HepG2 (cell line): ENCODE data around the gene ARPC5. TPM values are rescaled to one million over a fixed set of nuclear protein-coding genes. Genes with fewer than 3 reads are reported as not detected.

Experiments
- ATAC-seq: fragments of 200-7000 bp; cut with Tn5 transposase; 3 replicates; pipeline ENCODE4 v1.9.1; 2020; ENCODE audit warnings: mild to moderate bottlenecking, moderate library complexity
- BruUV-seq: library from RNA; stranded (reverse); fragments of 400-500 nt; replicated peaks from 2 replicates; lab custom pipeline; 2021; lab: Mats Ljungman, UMichigan
- CTCF ChIA-PET: fragments of 300-600 bp; formaldehyde crosslinking; extraction: SDS; loops from one replicate; lab custom pipeline; 2021; ENCODE audit warnings: low total read pairs, inconsistent platforms, low intra/inter-chr PET ratio; lab: Yijun Ruan, JAX
- POLR2A ChIA-PET: fragments of 350-600 bp; sonication (Branson Sonifier 250); formaldehyde crosslinking; loops from one replicate; lab custom pipeline; 2020; ENCODE audit warnings: antibody characterized with exemption, inconsistent platforms; lab: Yijun Ruan, JAX
- DNase-seq: peaks from one replicate; pipeline ENCODE4 v3.0.0-alpha.2; 2015; ENCODE audit warnings: low spot score
- FAIRE-seq: peaks from 3 replicates; lab custom pipeline; 2011; peaks lifted over from hg19 to GRCh38; lab: Jason Lieb, UNC
- H2AFZ ChIP-seq: one replicate; pipeline ENCODE4 v1.6.1; 2011; ENCODE audit warnings: low read length, inconsistent platforms
- H3K27ac ChIP-seq: fragments of 300-600 bp; 3 replicates; pipeline ENCODE4 v1.8.0; 2011; ENCODE audit warnings: mixed run types, mild to moderate bottlenecking, mixed read lengths, low read length, inconsistent platforms; ENCODE audit not compliant: insufficient read depth; ENCODE audit errors: extremely low read length
- H3K27me3 ChIP-seq, 2 experiments: fragments of 200-600 bp in 1 of 2; 2 replicates in 1 of 2; 3 replicates in 1 of 2; pipeline versions ENCODE4 v1.6.0 to v1.8.0; 2011; ENCODE audit warnings: low read length in 2 of 2, mild to moderate bottlenecking in 2 of 2, moderate library complexity in 2 of 2, inconsistent platforms in 1 of 2; ENCODE audit not compliant: insufficient read depth in 2 of 2, control insufficient read depth in 1 of 2
- H3K36me3 ChIP-seq, 2 experiments: fragments of 200-600 bp in 1 of 2; replicated peaks in 1 of 2; 2 replicates in 1 of 2; 3 replicates in 1 of 2; pipeline versions ENCODE4 v1.5.1 to v1.8.0; 2011; ENCODE audit warnings: low read length in 2 of 2, inconsistent platforms in 1 of 2; ENCODE audit not compliant: insufficient read depth in 2 of 2, control insufficient read depth in 1 of 2
- H3K4me1 ChIP-seq: 2 replicates; pipeline ENCODE4 v1.5.1; 2012; ENCODE audit warnings: low read length, inconsistent platforms; ENCODE audit not compliant: insufficient read depth
- H3K4me2 ChIP-seq: 2 replicates; pipeline ENCODE4 v1.6.0; 2011; ENCODE audit warnings: low read depth, low read length, inconsistent platforms
- H3K4me3 ChIP-seq, 3 experiments: fragments of 200-600 bp in 1 of 3; sonication (generic), shearing (Covaris generic) in 1 of 3; replicated peaks in 1 of 3; 2 replicates each; pipeline ENCODE4 v1.5.1; 2011 to 2016; ENCODE audit warnings: low read length in 3 of 3, inconsistent platforms in 2 of 3, low read depth in 2 of 3, mild to moderate bottlenecking in 2 of 3, control low read depth in 1 of 3, mixed read lengths in 1 of 3; ENCODE audit not compliant: insufficient read depth in 1 of 3
- H3K79me2 ChIP-seq: one replicate; pipeline ENCODE4 v1.6.1; 2011; ENCODE audit warnings: low read length, inconsistent platforms; ENCODE audit not compliant: insufficient read depth
- H3K9ac ChIP-seq: 2 replicates; pipeline ENCODE4 v1.6.0; 2011; ENCODE audit warnings: mild to moderate bottlenecking, low read depth, low read length, inconsistent platforms; ENCODE audit not compliant: insufficient read depth
- H3K9me3 ChIP-seq: 2 replicates; pipeline ENCODE4 v1.5.1; 2012; ENCODE audit warnings: mild to moderate bottlenecking, low read length
- H4K20me1 ChIP-seq: 2 replicates; pipeline ENCODE4 v1.6.0; 2011; ENCODE audit warnings: inconsistent platforms, mild to moderate bottlenecking, low read length, moderate library complexity; ENCODE audit not compliant: insufficient read depth
- AGO2 ChIP-seq: fragments of 200-400 bp; formaldehyde crosslinking; optimal IDR thresholded peaks from 2 replicates; pipeline ENCODE3; 2017; ENCODE audit warnings: mild to moderate bottlenecking, low read depth, low read length, moderate library complexity
- BORCS8-MEF2B ChIP-seq: sonication (generic); formaldehyde crosslinking; IDR thresholded peaks from 2 replicates; pipeline ENCODE4 v1.8.0; 2022; ENCODE audit warnings: mild to moderate bottlenecking, missing genetic modification reagents
- EP300 ChIP-seq, 3 experiments: sonication (generic) in 1 of 3; formaldehyde crosslinking in 1 of 3; IDR thresholded peaks; 2 replicates each; pipeline versions ENCODE4 v1.5.1 to v1.6.1; 2011 to 2020; ENCODE audit warnings: low read depth in 2 of 3, low read length in 2 of 3, borderline replicate concordance in 1 of 3, improper control_type of control experiment in 1 of 3, mild to moderate bottlenecking in 1 of 3, missing genetic modification reagents in 1 of 3, moderate library complexity in 1 of 3
- HNRNPH1 ChIP-seq: fragments of 200-400 bp; formaldehyde crosslinking; optimal IDR thresholded peaks from 2 replicates; pipeline ENCODE3; 2017; ENCODE audit warnings: mild to moderate bottlenecking, low read depth, low read length
- MAFK ChIP-seq, 2 experiments: IDR thresholded peaks in 1 of 2; conservative IDR thresholded peaks in 1 of 2; 2 replicates each; pipeline ENCODE4 v1.6.1; 2011; ENCODE audit warnings: improper control_type of control experiment in 2 of 2, low read length in 2 of 2
- MEF2D ChIP-seq: sonication (generic); formaldehyde crosslinking; IDR thresholded peaks from 2 replicates; pipeline ENCODE4 v1.5.1; 2020; ENCODE audit warnings: mild to moderate bottlenecking, missing genetic modification reagents
- MYNN ChIP-seq: sonication (generic); formaldehyde crosslinking; IDR thresholded peaks from 2 replicates; pipeline ENCODE4 v1.4.0; 2020; ENCODE audit warnings: mild to moderate bottlenecking, low read depth, missing genetic modification reagents
- NCOA2 ChIP-seq: sonication (generic); formaldehyde crosslinking; IDR thresholded peaks from 2 replicates; pipeline ENCODE4 v1.8.0; 2022; ENCODE audit warnings: inconsistent platforms
- PRPF4 ChIP-seq: fragments of 200-400 bp; formaldehyde crosslinking; IDR thresholded peaks from 2 replicates; pipeline ENCODE4 v1.6.1; 2016; ENCODE audit warnings: low read length, low read depth; ENCODE audit not compliant: poor library complexity, severe bottlenecking
- SRSF1 ChIP-seq: fragments of 200-400 bp; formaldehyde crosslinking; optimal IDR thresholded peaks from 2 replicates; pipeline ENCODE3; 2017; ENCODE audit warnings: mild to moderate bottlenecking, low read depth, low read length, moderate library complexity
- ZFP82 ChIP-seq: sonication (generic); formaldehyde crosslinking; IDR thresholded peaks from 2 replicates; pipeline ENCODE4 v1.5.1; 2020; ENCODE audit warnings: mild to moderate bottlenecking, missing genetic modification reagents, borderline replicate concordance
- ZKSCAN8 ChIP-seq: IDR thresholded peaks from 2 replicates; pipeline ENCODE4 v1.6.1; 2016; ENCODE audit warnings: borderline replicate concordance, missing genetic modification reagents, missing compliant biosample characterization
- ZNF3 ChIP-seq: IDR thresholded peaks from 2 replicates; pipeline ENCODE4 v1.7.0; 2017; ENCODE audit warnings: inconsistent platforms
- ZNF510 ChIP-seq: sonication (generic); formaldehyde crosslinking; IDR thresholded peaks from 2 replicates; pipeline ENCODE4 v1.4.0; 2020; ENCODE audit warnings: low read depth, mild to moderate bottlenecking, missing genetic modification reagents
- ZNF598 ChIP-seq: sonication (generic); formaldehyde crosslinking; IDR thresholded peaks from 2 replicates; pipeline ENCODE4 v1.5.1; 2020; ENCODE audit warnings: mild to moderate bottlenecking, missing genetic modification reagents, borderline replicate concordance
- ZNF878 ChIP-seq: sonication (generic); formaldehyde crosslinking; IDR thresholded peaks from 2 replicates; pipeline ENCODE4 v1.8.1; 2023; ENCODE audit warnings: mild to moderate bottlenecking, missing genetic modification reagents, moderate library complexity
- ZSCAN9 ChIP-seq: IDR thresholded peaks from 2 replicates; pipeline ENCODE4 v1.6.1; 2016; ENCODE audit warnings: borderline replicate concordance
- WGBS: methylation state at CpG from one replicate; pipeline ENCODE4 v1.1.6; 2017; ENCODE audit warnings: low lambda C conversion rate; 5-methylcytosine and 5-hydroxymethylcytosine counted together
- in situ Hi-C: cut with HindIII; loops from 2 replicates; pipeline ENCODE4 v1.10.0; 2017; ENCODE audit warnings: low pct_unique_long_range_greater_than_20kb; ENCODE audit not compliant: extremely low pct_ligation_motif_present
- intact Hi-C: fragments of 100-400 bp; cut with micrococcal nuclease; formaldehyde crosslinking; loops from one replicate; pipeline ENCODE4 v1.10.0; 2022; ENCODE audit not compliant: unreplicated experiment
- polyA plus RNA-seq, 8 experiments: library from polyadenylated mRNA; depleted of rRNA in 3 of 8; stranded (reverse) in 7 of 8; unstranded in 1 of 8; fragments of >200 nt; fragmentation: Illumina TruSeq in 4 of 8; extraction: Trizol in 4 of 8; gene quantifications; 2 replicates each; pipeline versions ENCODE4 v1.2.1 to v1.2.3, GENCODE V29; 2011 to 2016; ENCODE audit warnings: low read depth in 4 of 8, missing spikeins in 1 of 8, mixed read lengths in 1 of 8; ENCODE audit not compliant: insufficient read depth in 1 of 8
- total RNA-seq, 5 experiments: library from RNA; depleted of rRNA; stranded (reverse); fragments of >200 nt; fragmentation: Illumina TruSeq; extraction: Trizol; gene quantifications; 2 replicates each; pipeline ENCODE4 v1.2.3, GENCODE V29; 2016; ENCODE audit warnings: low read depth in 1 of 5
- TF ChIP-seq, protein P1 (sequence below): sonication (generic); formaldehyde crosslinking; IDR thresholded peaks from 2 replicates; pipeline ENCODE4 v1.4.0; 2020; ENCODE audit warnings: missing genetic modification reagents, borderline replicate concordance
- TF ChIP-seq, protein P2 (sequence below): sonication (generic); formaldehyde crosslinking; IDR thresholded peaks from 2 replicates; pipeline ENCODE4 v1.4.0; 2020; ENCODE audit warnings: mild to moderate bottlenecking, missing genetic modification reagents
- TF ChIP-seq, protein P3 (sequence below): sonication (generic); formaldehyde crosslinking; IDR thresholded peaks from 2 replicates; pipeline ENCODE4 v1.4.0; 2020; ENCODE audit warnings: missing genetic modification reagents

Gene ARPC5
- total and polyA plus RNA-seq, 2 of the 13 experiments (the other 11 are each of a cell fraction or from before 2014, with no cell fraction given): 48.4 to 106 TPM

DNA sequence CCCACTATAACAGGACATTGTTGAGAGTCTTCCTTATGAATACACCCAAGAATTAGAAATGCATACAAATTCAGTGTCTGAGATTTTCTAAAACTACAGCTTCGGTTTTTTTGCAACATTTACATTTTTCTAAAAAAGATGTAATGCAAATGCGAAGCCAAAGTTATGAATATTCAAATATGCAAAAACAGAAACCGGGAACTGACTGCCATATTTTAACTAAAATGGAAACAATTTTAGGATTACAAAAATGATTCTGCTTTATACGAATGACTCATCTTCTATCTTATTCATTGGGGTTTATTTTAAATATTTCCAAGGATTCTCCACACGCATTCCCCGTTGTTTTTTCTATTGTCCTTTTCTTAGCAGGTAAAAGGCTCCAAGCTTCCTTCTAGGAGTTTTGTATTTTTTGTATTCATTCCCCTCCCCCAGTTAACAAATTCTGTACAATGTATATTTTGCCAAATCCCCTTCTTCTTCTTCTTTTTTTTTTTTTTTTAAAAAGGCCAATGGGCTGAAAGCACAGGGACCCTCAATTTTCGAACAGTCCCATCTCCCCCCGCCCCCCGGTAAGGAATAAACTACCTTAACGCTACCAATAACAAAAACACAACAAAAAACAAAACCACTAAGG, 1.0 kb downstream of the ARPC5 start:
- Histone ChIP-seq H3K4me3 (peak overlapping the region; percentile 89 to 97 (median 91)), H3K9ac (peak overlapping the region; percentile 91), H2AFZ (no peak overlapping the region), H3K9me3 (no peaks in the 10 kb centered on the region), H4K20me1 (peaks cover 2% of the 10 kb centered on the region; the same call in 1 of the 2 replicates), H3K4me2 (peak overlapping the region; percentile 70), H3K27ac (peak overlapping the region; percentile 84), H3K79me2 (peaks cover 43% of the 10 kb centered on the region), H3K36me3 (peaks cover 3 to 12% of the 10 kb centered on the region in 2 experiments; a peak in 4 of 5 replicates), H3K27me3 (no peaks in the 10 kb centered on the region), H3K4me1 (peaks cover 63% of the 10 kb centered on the region)
- ChIA-PET POLR2A (interaction anchor here (0.6 kb wide), 1 partner anchor 164 kb away, joined by 5 read pairs; no protein-coding TSS in a partner anchor), CTCF (no interaction called here)
- in situ Hi-C loops (no loop called here), intact Hi-C loops (loop anchor here (5.0 to 10.0 kb wide), 4 partner anchors 50 to 283 kb away; partner anchors contain the start of gene SMG7)
- under 1% methylated on average over 10 of the region's 10 CpGs for WGBS
- TSS peak; percentile 61 for BruUV-seq
- no peak for ATAC-seq
- no peak for FAIRE-seq
- no peak for DNase-seq
- TF ChIP-seq, protein P1, sequence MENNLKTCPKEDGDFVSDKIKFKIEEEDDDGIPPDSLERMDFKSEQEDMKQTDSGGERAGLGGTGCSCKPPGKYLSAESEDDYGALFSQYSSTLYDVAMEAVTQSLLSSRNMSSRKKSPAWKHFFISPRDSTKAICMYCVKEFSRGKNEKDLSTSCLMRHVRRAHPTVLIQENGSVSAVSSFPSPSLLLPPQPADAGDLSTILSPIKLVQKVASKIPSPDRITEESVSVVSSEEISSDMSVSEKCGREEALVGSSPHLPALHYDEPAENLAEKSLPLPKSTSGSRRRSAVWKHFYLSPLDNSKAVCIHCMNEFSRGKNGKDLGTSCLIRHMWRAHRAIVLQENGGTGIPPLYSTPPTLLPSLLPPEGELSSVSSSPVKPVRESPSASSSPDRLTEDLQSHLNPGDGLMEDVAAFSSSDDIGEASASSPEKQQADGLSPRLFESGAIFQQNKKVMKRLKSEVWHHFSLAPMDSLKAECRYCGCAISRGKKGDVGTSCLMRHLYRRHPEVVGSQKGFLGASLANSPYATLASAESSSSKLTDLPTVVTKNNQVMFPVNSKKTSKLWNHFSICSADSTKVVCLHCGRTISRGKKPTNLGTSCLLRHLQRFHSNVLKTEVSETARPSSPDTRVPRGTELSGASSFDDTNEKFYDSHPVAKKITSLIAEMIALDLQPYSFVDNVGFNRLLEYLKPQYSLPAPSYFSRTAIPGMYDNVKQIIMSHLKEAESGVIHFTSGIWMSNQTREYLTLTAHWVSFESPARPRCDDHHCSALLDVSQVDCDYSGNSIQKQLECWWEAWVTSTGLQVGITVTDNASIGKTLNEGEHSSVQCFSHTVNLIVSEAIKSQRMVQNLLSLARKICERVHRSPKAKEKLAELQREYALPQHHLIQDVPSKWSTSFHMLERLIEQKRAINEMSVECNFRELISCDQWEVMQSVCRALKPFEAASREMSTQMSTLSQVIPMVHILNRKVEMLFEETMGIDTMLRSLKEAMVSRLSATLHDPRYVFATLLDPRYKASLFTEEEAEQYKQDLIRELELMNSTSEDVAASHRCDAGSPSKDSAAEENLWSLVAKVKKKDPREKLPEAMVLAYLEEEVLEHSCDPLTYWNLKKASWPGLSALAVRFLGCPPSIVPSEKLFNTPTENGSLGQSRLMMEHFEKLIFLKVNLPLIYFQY: no peak
- TF ChIP-seq, protein P2, sequence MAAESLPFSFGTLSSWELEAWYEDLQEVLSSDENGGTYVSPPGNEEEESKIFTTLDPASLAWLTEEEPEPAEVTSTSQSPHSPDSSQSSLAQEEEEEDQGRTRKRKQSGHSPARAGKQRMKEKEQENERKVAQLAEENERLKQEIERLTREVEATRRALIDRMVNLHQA: no peak
- 0 out of 2 replicates have a peak, but pooled peaks have one; percentile 2 for TF ChIP-seq ZNF878 (CRISPR knock-in tag)
- no peak for TF ChIP-seq ZFP82
- TF ChIP-seq HNRNPH1: no peak
- no peak for TF ChIP-seq AGO2
- peak; percentile 11 to 19; a peak in 1 of 4 replicates for TF ChIP-seq MAFK (conservative IDR thresholded peaks at IDR 0.05 in 1 of 2, IDR thresholded peaks at IDR 0.05 in 1 of 2; ENCODE audit: low read length in 2 of 2)
- no peak for TF ChIP-seq MYNN
- TF ChIP-seq ZNF3 (CRISPR knock-in tag): 0 out of 2 replicates have a peak, but pooled peaks have one; percentile 9
- TF ChIP-seq SRSF1: no peak
- no peak for TF ChIP-seq ZKSCAN8 (CRISPR knock-in tag)
- no peak for TF ChIP-seq ZNF598
- TF ChIP-seq EP300 (IDR thresholded peaks at IDR 0.05; ENCODE audit: low read depth in 2 of 2, low read length in 2 of 2): no peak
- no peak for TF ChIP-seq EP300 (CRISPR knock-in tag; IDR thresholded peaks at IDR 0.05; ENCODE audit: borderline replicate concordance)
- TF ChIP-seq NCOA2 (CRISPR knock-in tag): no peak
- no peak for TF ChIP-seq BORCS8-MEF2B (CRISPR knock-in tag)
- no peak for TF ChIP-seq MEF2D (CRISPR knock-in tag)
- TF ChIP-seq, protein P3, sequence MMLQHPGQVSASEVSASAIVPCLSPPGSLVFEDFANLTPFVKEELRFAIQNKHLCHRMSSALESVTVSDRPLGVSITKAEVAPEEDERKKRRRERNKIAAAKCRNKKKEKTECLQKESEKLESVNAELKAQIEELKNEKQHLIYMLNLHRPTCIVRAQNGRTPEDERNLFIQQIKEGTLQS: no peak
- no peak for TF ChIP-seq ZNF510 (CRISPR knock-in tag)
- no peak for TF ChIP-seq PRPF4
- TF ChIP-seq ZSCAN9 (CRISPR knock-in tag): no peak
